H9 (cell line): ENCODE measurements around the gene ARL16. TPM values are rescaled to one million over a fixed set of nuclear protein-coding genes. Genes with fewer than 3 reads are reported as not detected.
A peak's percentile ranks its signal among the peaks of the same experiment; 100 is the strongest.

ENCODE experiments used
- DNase-seq: peaks from one replicate; pipeline ENCODE4 v3.0.0-alpha.2; 2017
- H2AFZ ChIP-seq: one replicate; pipeline ENCODE4 v1.6.1; 2013; ENCODE audit warnings: mild to moderate bottlenecking, low read length, control low read depth, moderate library complexity
- H2AK5ac ChIP-seq: 2 replicates; pipeline ENCODE4 v1.6.1; 2013; ENCODE audit warnings: low read length, control low read depth, mixed read lengths; ENCODE audit not compliant: insufficient read length
- H2BK120ac ChIP-seq: one replicate; pipeline ENCODE4 v1.6.1; 2013; ENCODE audit warnings: low read depth, mild to moderate bottlenecking, low read length, control low read depth, inconsistent platforms; ENCODE audit not compliant: poor library complexity, severe bottlenecking
- H2BK12ac ChIP-seq: 2 replicates; pipeline ENCODE4 v1.6.1; 2013; ENCODE audit warnings: low read length, control low read depth, mixed read lengths, low read depth; ENCODE audit not compliant: insufficient read length
- H2BK15ac ChIP-seq: 2 replicates; pipeline ENCODE4 v1.6.1; 2013; ENCODE audit warnings: low read depth, low read length, control low read depth
- H2BK20ac ChIP-seq: one replicate; pipeline ENCODE4 v1.6.1; 2013; ENCODE audit warnings: low read depth, mild to moderate bottlenecking, low read length, control low read depth, inconsistent platforms; ENCODE audit not compliant: poor library complexity, severe bottlenecking
- H2BK5ac ChIP-seq: 2 replicates; pipeline ENCODE4 v1.6.1; 2013; ENCODE audit warnings: low read length, control low read depth, mixed read lengths; ENCODE audit not compliant: insufficient read length
- H3K14ac ChIP-seq: 2 replicates; pipeline ENCODE4 v1.6.1; 2013; ENCODE audit warnings: low read length, control low read depth; ENCODE audit not compliant: insufficient read depth
- H3K18ac ChIP-seq: 2 replicates; pipeline ENCODE4 v1.6.1; 2013; ENCODE audit warnings: low read depth, mild to moderate bottlenecking, mixed read lengths, low read length, control low read depth; ENCODE audit not compliant: insufficient read length
- H3K23ac ChIP-seq: 2 replicates; pipeline ENCODE4 v1.6.1; 2013; ENCODE audit warnings: low read length, control low read depth, mixed read lengths, low read depth; ENCODE audit not compliant: insufficient read length
- H3K23me2 ChIP-seq: 2 replicates; pipeline ENCODE4 v1.6.1; 2013; ENCODE audit warnings: low read depth, mild to moderate bottlenecking, mixed read lengths, low read length, control low read depth; ENCODE audit not compliant: insufficient read length, poor library complexity, severe bottlenecking
- H3K27ac ChIP-seq: 2 replicates; pipeline ENCODE4 v1.5.1; 2013; ENCODE audit warnings: low read length, control low read depth, mixed read lengths, low read depth; ENCODE audit not compliant: insufficient read length
- H3K27me3 ChIP-seq: 2 replicates; pipeline ENCODE4 v1.6.1; 2013; ENCODE audit warnings: low read length, control low read depth, inconsistent platforms; ENCODE audit not compliant: insufficient read depth
- H3K4ac ChIP-seq: 2 replicates; pipeline ENCODE4 v1.6.1; 2013; ENCODE audit warnings: low read depth, mild to moderate bottlenecking, control low read depth, inconsistent platforms, low read length, moderate library complexity
- H3K4me1 ChIP-seq: 2 replicates; pipeline ENCODE4 v1.6.1; 2013; ENCODE audit warnings: low read length, control low read depth, inconsistent platforms; ENCODE audit not compliant: insufficient read depth
- H3K4me2 ChIP-seq: 2 replicates; pipeline ENCODE4 v1.6.1; 2013; ENCODE audit warnings: low read length, control low read depth, mixed read lengths; ENCODE audit not compliant: insufficient read length, insufficient read depth
- H3K56ac ChIP-seq: 2 replicates; pipeline ENCODE4 v1.6.1; 2013; ENCODE audit warnings: low read depth, mild to moderate bottlenecking, mixed read lengths, low read length, control low read depth; ENCODE audit not compliant: insufficient read length
- H3K79me1 ChIP-seq: 2 replicates; pipeline ENCODE4 v1.6.1; 2013; ENCODE audit warnings: low read depth, mild to moderate bottlenecking, moderate library complexity, low read length, control low read depth, inconsistent platforms; ENCODE audit not compliant: insufficient read depth, poor library complexity, severe bottlenecking
- H3K79me2 ChIP-seq: 2 replicates; pipeline ENCODE4 v1.6.1; 2013; ENCODE audit warnings: low read length, control low read depth, inconsistent platforms; ENCODE audit not compliant: insufficient read depth
- H3K9ac ChIP-seq: 2 replicates; pipeline ENCODE4 v1.6.1; 2013; ENCODE audit warnings: low read length, control low read depth, mixed read lengths; ENCODE audit not compliant: insufficient read length; ENCODE audit errors: extremely low read depth
- H3K9me3 ChIP-seq: one replicate; pipeline ENCODE4 v1.6.1; 2013; ENCODE audit warnings: low read depth, low read length, inconsistent platforms; ENCODE audit not compliant: control insufficient read depth
- H3T11ph ChIP-seq: one replicate; pipeline ENCODE4 v1.6.1; 2013; ENCODE audit warnings: mild to moderate bottlenecking, low read length, control low read depth, inconsistent platforms
- H4K20me1 ChIP-seq: one replicate; pipeline ENCODE4 v1.6.1; 2013; ENCODE audit not compliant: control insufficient read depth, insufficient read length, insufficient read depth
- H4K5ac ChIP-seq: 2 replicates; pipeline ENCODE4 v1.6.1; 2013; ENCODE audit warnings: low read depth, mild to moderate bottlenecking, mixed read lengths, low read length, control low read depth; ENCODE audit not compliant: insufficient read length
- H4K8ac ChIP-seq: replicated peaks from 2 replicates; pipeline ENCODE4 v1.6.1; 2013; ENCODE audit warnings: low read length, control low read depth, mixed read lengths, low read depth; ENCODE audit not compliant: insufficient read length
- H4K91ac ChIP-seq: 2 replicates; pipeline ENCODE4 v1.6.1; 2013; ENCODE audit warnings: low read depth, mild to moderate bottlenecking, moderate library complexity, mixed read lengths, low read length, control low read depth; ENCODE audit not compliant: insufficient read length
- H3K27ac Mint-ChIP-seq, 3 experiments: 2 replicates in 2 of 3; 3 replicates in 1 of 3; pipeline ENCODE4 v1.8.0; 2020 to 2021; ENCODE audit warnings: mixed read lengths in 3 of 3, mild to moderate bottlenecking in 1 of 3, moderate library complexity in 1 of 3
- H3K27me3 Mint-ChIP-seq: 2 replicates; pipeline ENCODE4 v1.8.0; 2021; ENCODE audit warnings: low read depth, mild to moderate bottlenecking, moderate library complexity, mixed read lengths
- H3K36me3 Mint-ChIP-seq, 3 experiments: 2 replicates in 2 of 3; 3 replicates in 1 of 3; pipeline ENCODE4 v1.8.0; 2020 to 2021; ENCODE audit warnings: low read depth in 3 of 3, mixed read lengths in 3 of 3; ENCODE audit not compliant: insufficient read depth in 1 of 3
- H3K4me1 Mint-ChIP-seq, 2 experiments: 2 replicates each; pipeline ENCODE4 v1.8.0; 2020; ENCODE audit warnings: mixed read lengths in 2 of 2
- H3K4me3 Mint-ChIP-seq, 2 experiments: 2 replicates in 1 of 2; 3 replicates in 1 of 2; pipeline ENCODE4 v1.8.0; 2020 to 2021; ENCODE audit warnings: mild to moderate bottlenecking in 2 of 2, mixed read lengths in 2 of 2, moderate library complexity in 1 of 2
- H3K9me3 Mint-ChIP-seq, 2 experiments: 2 replicates in 1 of 2; 3 replicates in 1 of 2; pipeline ENCODE4 v1.8.0; 2020; ENCODE audit warnings: mild to moderate bottlenecking in 2 of 2, mixed read lengths in 2 of 2, moderate library complexity in 1 of 2
- WGBS: extraction: QIAGEN DNeasy Blood & Tissue Kit; methylation state at CpG from one replicate; pipeline ENCODE4 v1.1.7; 2013; ENCODE audit warnings: missing lambda C conversion rate, low lambda C conversion rate, mixed read lengths; ENCODE audit not compliant: insufficient read length; ENCODE audit errors: extremely low coverage; 5-methylcytosine and 5-hydroxymethylcytosine counted together
- total RNA-seq: library from RNA; stranded (reverse); gene quantifications from 2 replicates; pipeline ENCODE4 v1.2.1, GENCODE V29; 2021
- TF ChIP-seq, protein P1 (sequence below): fragments of 200-600 bp; sonication (generic); conservative IDR thresholded peaks from 3 replicates; pipeline ENCODE4 v1.8.0; 2021; ENCODE audit warnings: antibody characterized with exemption, mild to moderate bottlenecking

ARL16 gene
- total RNA-seq, 1 experiment from 2014 or later = 58.6 TPM

DNA sequence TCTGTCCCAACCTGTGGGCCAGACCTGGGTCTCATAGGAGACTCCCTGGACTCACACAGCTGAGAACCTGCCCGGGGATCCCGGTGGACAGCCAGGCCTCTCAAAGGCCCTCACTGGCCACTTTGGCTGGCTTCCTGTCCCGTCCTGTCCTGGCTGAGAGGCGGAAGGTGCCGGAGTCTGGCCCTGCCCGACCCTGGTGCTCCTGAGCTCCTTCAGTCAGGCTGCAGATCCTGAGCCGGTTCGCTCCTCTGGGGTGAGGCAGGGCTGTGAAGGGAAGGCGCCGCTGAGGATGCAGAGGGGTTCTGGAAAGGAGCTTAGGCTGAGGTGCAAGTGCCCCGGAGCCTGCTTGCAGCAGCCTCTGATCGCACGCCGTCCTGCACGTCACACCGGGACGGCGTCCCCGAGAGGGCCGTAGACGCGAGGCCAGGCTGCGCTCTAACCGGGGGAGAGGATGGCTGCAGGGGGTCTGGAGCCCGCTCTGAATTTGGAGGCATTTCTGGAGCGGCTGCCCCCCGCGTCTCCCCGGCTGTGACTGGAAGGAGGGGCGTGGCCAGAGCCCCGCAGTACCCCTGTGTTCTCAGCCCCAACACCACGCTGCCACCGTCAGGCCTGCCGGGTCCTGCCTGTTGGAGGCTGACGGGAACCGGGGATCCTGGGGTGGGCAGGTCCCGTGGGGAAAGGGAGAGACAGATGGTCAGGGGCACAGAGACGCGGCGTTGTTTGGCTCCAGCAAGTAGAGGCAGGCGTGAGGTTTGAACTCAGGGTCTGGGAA is 4.4 kb upstream of the ARL16 start:
- Histone ChIP-seq H3K14ac (no peak overlapping the region), H4K8ac (no peak overlapping the region), H3T11ph (no peak overlapping the region), H3K79me1 (peaks cover 5% of the 10 kb centered on the region), H3K4me1 (no peaks in the 10 kb centered on the region), H4K91ac (no peak overlapping the region), H2BK12ac (no peak overlapping the region), H2BK15ac (no peak overlapping the region), H2BK20ac (no peak overlapping the region), H3K27ac (no peak overlapping the region), H2BK5ac (no peak overlapping the region), H3K56ac (no peak overlapping the region), H3K4ac (no peak overlapping the region), H3K79me2 (peaks cover 6% of the 10 kb centered on the region; the same call in 1 of the 2 replicates), H2BK120ac (no peak overlapping the region), H3K9ac (no peak overlapping the region), H2AFZ (no peak overlapping the region), H4K5ac (no peak overlapping the region), H3K23me2 (peaks cover 6% of the 10 kb centered on the region), H4K20me1 (no peaks in the 10 kb centered on the region), H3K18ac (no peak overlapping the region), H3K4me2 (no peak overlapping the region), H3K27me3 (no peaks in the 10 kb centered on the region), H2AK5ac (no peak overlapping the region), H3K23ac (no peak overlapping the region), H3K9me3 (no peaks in the 10 kb centered on the region)
- DNase-seq = no peak
- TF ChIP-seq, protein P1, sequence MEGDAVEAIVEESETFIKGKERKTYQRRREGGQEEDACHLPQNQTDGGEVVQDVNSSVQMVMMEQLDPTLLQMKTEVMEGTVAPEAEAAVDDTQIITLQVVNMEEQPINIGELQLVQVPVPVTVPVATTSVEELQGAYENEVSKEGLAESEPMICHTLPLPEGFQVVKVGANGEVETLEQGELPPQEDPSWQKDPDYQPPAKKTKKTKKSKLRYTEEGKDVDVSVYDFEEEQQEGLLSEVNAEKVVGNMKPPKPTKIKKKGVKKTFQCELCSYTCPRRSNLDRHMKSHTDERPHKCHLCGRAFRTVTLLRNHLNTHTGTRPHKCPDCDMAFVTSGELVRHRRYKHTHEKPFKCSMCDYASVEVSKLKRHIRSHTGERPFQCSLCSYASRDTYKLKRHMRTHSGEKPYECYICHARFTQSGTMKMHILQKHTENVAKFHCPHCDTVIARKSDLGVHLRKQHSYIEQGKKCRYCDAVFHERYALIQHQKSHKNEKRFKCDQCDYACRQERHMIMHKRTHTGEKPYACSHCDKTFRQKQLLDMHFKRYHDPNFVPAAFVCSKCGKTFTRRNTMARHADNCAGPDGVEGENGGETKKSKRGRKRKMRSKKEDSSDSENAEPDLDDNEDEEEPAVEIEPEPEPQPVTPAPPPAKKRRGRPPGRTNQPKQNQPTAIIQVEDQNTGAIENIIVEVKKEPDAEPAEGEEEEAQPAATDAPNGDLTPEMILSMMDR = no peak
- Mint-ChIP-seq H3K36me3 (peaks cover 37 to 64% (median 59%) of the 10 kb centered on the region in 3 experiments), H3K9me3 (no peaks in the 10 kb centered on the region), H3K4me3 (peak overlapping the region in 1 of 2 experiments; percentile 32; a peak in 1 of 5 replicates), H3K27ac (no peak overlapping the region), H3K27me3 (no peaks in the 10 kb centered on the region), H3K4me1 (peaks cover 7 to 12% of the 10 kb centered on the region in 2 experiments)
- WGBS = no CpG with 5 or more reads among the region's 41 CpGs
